ENCODE measurements around the gene ROR2.

Gene ROR2

GRCh38 chr9:91832322-91832721 is 117.7 kb downstream of the ROR2 start:
- peaks cover 3% of the 10 kb centered on the region for H3K27me3 Mint-ChIP-seq
- DNase-seq (no peak), ATAC-seq (no peak)
- H3K4me1 Mint-ChIP-seq, result no peaks in the 10 kb centered on the region
- no peak overlapping the region for H3K27ac Mint-ChIP-seq
- H3K9me3 Mint-ChIP-seq, result no peaks in the 10 kb centered on the region
- no peaks in the 10 kb centered on the region for H3K36me3 Mint-ChIP-seq (ENCODE audit: low read depth)
- no peak overlapping the region for H3K4me3 Mint-ChIP-seq

GRCh38 chr9:91825866-91826265 is 124.2 kb downstream of the ROR2 start:
- H3K36me3 Mint-ChIP-seq (ENCODE audit: low read depth), result no peaks in the 10 kb centered on the region
- peaks cover 8% of the 10 kb centered on the region for H3K27me3 Mint-ChIP-seq
- no peaks in the 10 kb centered on the region for H3K4me1 Mint-ChIP-seq
- ATAC-seq (no peak), DNase-seq (no peak)
- H3K9me3 Mint-ChIP-seq, result no peaks in the 10 kb centered on the region
- no peak overlapping the region for H3K4me3 Mint-ChIP-seq
- no peak overlapping the region for H3K27ac Mint-ChIP-seq

GRCh38 chr9:91825422-91825821 is 124.6 kb downstream of the ROR2 start:
- no peak for DNase-seq
- no peak for ATAC-seq
- Mint-ChIP-seq H3K27me3 (peaks cover 8% of the 10 kb centered on the region), H3K4me3 (no peak overlapping the region), H3K36me3 (ENCODE audit: low read depth) (no peaks in the 10 kb centered on the region), H3K4me1 (no peaks in the 10 kb centered on the region), H3K27ac (no peak overlapping the region), H3K9me3 (no peaks in the 10 kb centered on the region)

GRCh38 chr9:91824601-91825305 is 125.3 kb downstream of the ROR2 start:
- DNase-seq, result no peak
- no peak overlapping the region for H3K27ac Mint-ChIP-seq

GRCh38 chr9:91824151-91824550 is 125.9 kb downstream of the ROR2 start:
- H3K4me1 Mint-ChIP-seq, result no peaks in the 10 kb centered on the region
- no peaks in the 10 kb centered on the region for H3K36me3 Mint-ChIP-seq (ENCODE audit: low read depth)
- peaks cover 8% of the 10 kb centered on the region for H3K27me3 Mint-ChIP-seq
- no peaks in the 10 kb centered on the region for H3K9me3 Mint-ChIP-seq
- ATAC-seq (no peak), DNase-seq (no peak)
- H3K4me3 Mint-ChIP-seq, result no peak overlapping the region
- H3K27ac Mint-ChIP-seq, result no peak overlapping the region

More at GRCh38 chr9:91824601-91825305, 125.3 kb downstream of the ROR2 start:
- Mint-ChIP-seq H3K9me3 (no peaks in the 10 kb centered on the region), H3K36me3 (ENCODE audit: low read depth) (no peaks in the 10 kb centered on the region), H3K4me1 (no peaks in the 10 kb centered on the region), H3K4me3 (no peak overlapping the region), H3K27me3 (peaks cover 8% of the 10 kb centered on the region)
- ATAC-seq, result no peak

DNA sequence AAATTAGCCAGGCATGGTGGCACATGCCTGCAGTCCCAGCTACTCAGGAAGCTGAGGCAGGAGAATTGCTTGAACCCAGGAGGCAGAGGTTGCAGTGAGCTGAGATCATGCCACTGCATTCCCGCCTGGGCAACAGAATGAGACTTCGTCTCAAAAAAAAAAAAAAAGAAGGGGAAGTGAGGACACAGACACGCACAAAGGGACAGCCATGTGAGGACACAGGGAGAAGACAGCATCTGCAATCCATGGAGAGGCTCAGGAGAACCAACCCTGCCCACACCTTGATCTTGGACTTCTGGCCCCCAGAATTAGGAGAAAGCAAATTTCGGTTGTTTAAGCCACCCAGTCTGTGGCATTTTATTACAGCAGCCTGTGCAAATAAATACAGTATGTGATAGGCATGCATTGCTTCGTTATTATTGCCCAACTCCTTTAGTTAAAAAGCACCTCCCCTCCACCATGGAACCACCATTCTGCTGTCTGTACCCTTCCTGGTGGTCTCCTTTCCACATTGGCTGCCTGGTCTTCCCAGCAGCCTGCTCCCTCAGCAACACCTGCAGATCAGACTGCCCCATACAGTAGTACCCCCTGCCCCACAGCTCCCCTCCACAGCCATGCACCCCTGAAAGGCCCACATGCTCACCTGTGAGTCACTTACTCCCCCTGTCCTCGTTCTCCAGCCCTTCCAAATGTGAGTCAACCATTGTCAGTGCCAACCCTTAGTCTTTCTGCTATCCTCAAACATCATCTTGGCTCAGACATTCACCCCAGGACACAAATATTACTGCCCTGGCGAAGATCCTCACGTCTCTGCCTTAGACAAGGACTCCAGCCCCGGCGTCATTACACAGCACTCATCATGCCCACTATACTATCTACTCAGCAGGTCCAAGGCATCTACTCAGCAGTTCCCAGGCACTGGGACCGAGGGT is 128.8 kb downstream of the ROR2 start:
- no peak for ATAC-seq
- Mint-ChIP-seq H3K4me3 (no peak overlapping the region), H3K36me3 (ENCODE audit: low read depth) (no peaks in the 10 kb centered on the region), H3K9me3 (no peaks in the 10 kb centered on the region), H3K27me3 (peaks cover 5% of the 10 kb centered on the region), H3K4me1 (no peaks in the 10 kb centered on the region), H3K27ac (no peak overlapping the region)
- DNase-seq, result no peak

DNA sequence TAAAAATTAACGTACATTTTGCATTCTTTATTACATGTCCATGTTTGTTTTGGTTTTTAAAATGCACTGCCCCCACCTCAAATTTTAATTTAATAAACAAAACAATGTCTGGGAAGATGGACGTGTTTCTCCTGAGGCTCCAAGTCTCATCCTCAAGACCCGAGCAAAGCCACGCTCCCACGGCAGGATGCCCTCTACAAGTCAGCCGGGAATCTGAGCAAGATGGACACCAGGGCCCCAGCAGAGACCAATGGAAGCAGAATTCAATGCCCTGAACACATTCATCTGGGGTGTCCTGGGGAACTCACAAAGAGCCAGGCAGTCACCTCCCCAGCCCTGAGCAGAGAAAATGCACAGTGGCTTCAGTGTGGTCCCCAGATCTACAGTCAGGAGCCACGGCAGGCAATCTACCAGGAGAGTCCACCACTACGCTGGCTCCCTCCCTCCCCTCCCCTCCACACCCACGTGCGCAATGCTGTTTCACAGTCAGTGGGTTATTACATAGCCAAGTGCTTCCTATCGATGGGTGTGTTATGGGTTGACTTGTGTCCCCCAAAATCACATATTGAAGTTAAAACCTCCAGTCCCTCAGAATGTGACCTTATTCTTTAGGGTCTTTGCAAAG is 129.8 kb downstream of the ROR2 start:
- Mint-ChIP-seq H3K9me3 (no peaks in the 10 kb centered on the region), H3K36me3 (ENCODE audit: low read depth) (no peaks in the 10 kb centered on the region), H3K27ac (no peak overlapping the region), H3K4me1 (no peaks in the 10 kb centered on the region), H3K27me3 (peaks cover 4% of the 10 kb centered on the region), H3K4me3 (no peak overlapping the region)
- ATAC-seq (no peak), DNase-seq (no peak)

DNA sequence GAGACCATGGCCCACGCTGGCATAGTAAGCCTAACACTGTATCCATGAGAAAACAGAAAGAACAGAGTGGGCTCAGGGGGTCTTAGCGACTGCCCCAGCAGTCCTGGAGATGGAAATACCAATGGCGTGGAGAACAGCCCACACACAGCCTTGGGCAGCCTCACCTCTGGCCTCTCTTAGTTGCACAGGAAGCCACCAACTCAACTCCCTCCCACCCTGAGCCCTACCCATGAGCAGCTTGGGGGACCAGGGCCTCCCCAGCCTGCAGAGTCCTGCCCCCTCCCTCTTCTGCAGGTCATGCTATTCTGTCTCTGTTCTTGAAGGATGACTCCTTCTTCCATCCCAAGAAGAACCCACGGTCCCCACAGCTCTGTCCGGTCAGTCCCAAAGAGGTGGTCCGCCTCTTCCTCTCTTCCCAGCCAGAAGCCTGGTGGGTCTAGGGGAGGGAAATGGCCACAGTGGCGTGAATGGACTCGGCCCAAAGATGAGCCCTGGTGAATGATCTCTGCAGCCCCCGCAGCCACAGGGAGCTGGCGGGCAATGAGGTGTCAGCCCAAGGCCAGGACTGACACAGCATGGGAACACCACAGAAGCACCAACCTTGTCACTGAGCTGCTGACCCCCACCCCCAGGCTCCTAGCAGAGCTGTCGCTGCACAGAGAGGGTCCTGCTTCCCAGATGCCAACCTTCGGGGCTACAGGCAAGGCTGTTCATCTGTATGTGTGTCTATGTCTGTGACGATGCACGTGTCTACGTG is 131.2 kb downstream of the ROR2 start:
- peaks cover 4% of the 10 kb centered on the region for H3K27me3 Mint-ChIP-seq
- no peaks in the 10 kb centered on the region for H3K9me3 Mint-ChIP-seq
- ATAC-seq, result no peak
- no peaks in the 10 kb centered on the region for H3K4me1 Mint-ChIP-seq
- no peak for DNase-seq
- H3K36me3 Mint-ChIP-seq (ENCODE audit: low read depth), result no peaks in the 10 kb centered on the region
- H3K27ac Mint-ChIP-seq, result no peak overlapping the region
- no peak overlapping the region for H3K4me3 Mint-ChIP-seq

GRCh38 chr9:91818225-91818585 is 131.8 kb downstream of the ROR2 start:
- Mint-ChIP-seq H3K4me3 (no peak overlapping the region), H3K27me3 (peaks cover 4% of the 10 kb centered on the region), H3K4me1 (no peaks in the 10 kb centered on the region), H3K9me3 (no peaks in the 10 kb centered on the region), H3K27ac (no peak overlapping the region), H3K36me3 (ENCODE audit: low read depth) (no peaks in the 10 kb centered on the region)
- no peak for DNase-seq
- ATAC-seq, result no peak

- no peak for DNase-seq
- ATAC-seq, result no peak
- H3K4me3 Mint-ChIP-seq, result no peak overlapping the region
Observed at GRCh38 chr9:91817493-91818224, 132.4 kb downstream of the ROR2 start.

DNA sequence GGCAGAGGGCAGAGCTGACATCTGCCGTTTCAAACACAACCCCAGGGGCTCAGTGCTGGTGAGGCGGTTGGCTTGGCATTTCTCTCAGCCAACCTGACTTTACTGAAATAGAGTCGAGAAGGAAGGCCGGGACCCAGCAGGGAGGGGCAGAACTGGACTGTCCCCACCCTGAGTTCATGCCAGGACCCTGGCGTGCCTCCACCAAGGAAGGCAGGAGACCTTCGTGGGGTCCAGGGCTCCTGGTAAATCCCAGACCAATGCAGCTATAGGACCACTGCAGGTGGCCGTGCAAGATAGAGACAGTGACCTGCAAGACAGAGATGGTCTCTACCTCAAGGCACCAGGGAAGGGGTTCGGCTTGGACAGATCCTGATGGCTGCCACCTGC is 132.9 kb downstream of the ROR2 start:
- Mint-ChIP-seq H3K4me3 (no peak overlapping the region), H3K27ac (no peak overlapping the region), H3K9me3 (no peaks in the 10 kb centered on the region), H3K36me3 (ENCODE audit: low read depth) (no peaks in the 10 kb centered on the region), H3K27me3 (peaks cover 4% of the 10 kb centered on the region), H3K4me1 (no peaks in the 10 kb centered on the region)
- DNase-seq (no peak), ATAC-seq (no peak)

More at GRCh38 chr9:91817493-91818224, 132.4 kb downstream of the ROR2 start:
- H3K9me3 Mint-ChIP-seq, result no peaks in the 10 kb centered on the region
- no peaks in the 10 kb centered on the region for H3K36me3 Mint-ChIP-seq (ENCODE audit: low read depth)
- H3K4me1 Mint-ChIP-seq, result no peaks in the 10 kb centered on the region
- no peak overlapping the region for H3K27ac Mint-ChIP-seq
- peaks cover 4% of the 10 kb centered on the region for H3K27me3 Mint-ChIP-seq

DNA sequence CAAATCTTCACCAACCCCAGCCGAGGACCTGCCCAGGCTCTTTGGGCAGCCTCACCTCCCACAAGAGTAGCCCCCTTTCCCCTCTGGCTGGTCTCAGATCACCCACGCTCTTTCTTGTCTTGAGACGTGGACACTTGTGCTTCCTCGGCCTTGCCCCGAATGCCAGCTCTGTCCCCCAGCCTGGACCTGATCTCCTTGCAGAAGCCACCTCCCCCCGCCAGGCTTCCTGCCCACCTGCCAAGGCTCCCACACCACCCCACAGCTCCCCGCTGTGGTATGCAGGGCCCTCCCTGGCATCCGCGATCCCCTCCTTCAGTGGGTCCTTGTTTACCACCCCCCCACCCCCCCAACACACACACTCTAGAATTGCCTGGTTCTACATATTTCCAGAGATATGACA is 133.7 kb downstream of the ROR2 start:
- ATAC-seq (no peak), DNase-seq (no peak)
- Mint-ChIP-seq H3K36me3 (ENCODE audit: low read depth) (no peaks in the 10 kb centered on the region), H3K27me3 (peaks cover 2% of the 10 kb centered on the region), H3K9me3 (no peaks in the 10 kb centered on the region), H3K4me1 (no peaks in the 10 kb centered on the region), H3K4me3 (no peak overlapping the region), H3K27ac (no peak overlapping the region)

GRCh38 chr9:91815896-91816295 is 134.1 kb downstream of the ROR2 start:
- H3K4me1 Mint-ChIP-seq, result no peaks in the 10 kb centered on the region
- DNase-seq (no peak), ATAC-seq (no peak)
- H3K36me3 Mint-ChIP-seq (ENCODE audit: low read depth), result no peaks in the 10 kb centered on the region
- H3K9me3 Mint-ChIP-seq, result no peaks in the 10 kb centered on the region
- no peaks in the 10 kb centered on the region for H3K27me3 Mint-ChIP-seq
- H3K27ac Mint-ChIP-seq, result no peak overlapping the region
- H3K4me3 Mint-ChIP-seq, result no peak overlapping the region

DNA sequence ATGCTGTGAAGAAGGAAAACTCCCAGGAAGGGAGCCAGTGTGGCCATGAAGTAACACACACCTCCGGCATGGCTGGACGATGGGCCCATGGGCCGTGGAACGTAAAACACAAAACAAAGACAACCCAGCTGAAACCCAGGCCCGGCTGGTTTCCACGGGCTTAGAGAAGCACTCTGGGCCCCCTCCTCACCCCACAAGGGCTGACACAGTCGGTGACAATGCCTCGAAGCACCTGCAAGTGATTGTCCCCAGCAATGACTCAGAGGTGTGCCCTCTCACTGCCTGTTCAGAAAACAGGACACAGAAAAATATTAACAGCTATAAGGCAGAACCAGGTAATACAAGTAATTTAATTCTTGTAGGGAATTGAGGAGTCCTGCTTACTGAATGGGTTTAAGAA is 135.3 kb downstream of the ROR2 start:
- H3K27me3 Mint-ChIP-seq, result no peaks in the 10 kb centered on the region
- no peaks in the 10 kb centered on the region for H3K9me3 Mint-ChIP-seq
- H3K36me3 Mint-ChIP-seq (ENCODE audit: low read depth), result no peaks in the 10 kb centered on the region
- H3K4me1 Mint-ChIP-seq, result no peaks in the 10 kb centered on the region
- DNase-seq (no peak), ATAC-seq (no peak)
- H3K4me3 Mint-ChIP-seq, result no peak overlapping the region
- no peak overlapping the region for H3K27ac Mint-ChIP-seq
